Astrocyte (in vitro differentiated cells and primary cell): ENCODE measurements around the gene RPS5.

Source experiments
- EZH2 ChIP-seq: IDR thresholded peaks from 2 replicates; pipeline ENCODE4 v1.6.1; 2012; ENCODE audit warnings: mild to moderate bottlenecking, low read length, inconsistent platforms; ENCODE audit not compliant: insufficient read depth
- TF ChIP-seq, protein P1 (sequence below): IDR thresholded peaks from 2 replicates; pipeline ENCODE4 v1.5.1; 2011; ENCODE audit warnings: low read depth, mild to moderate bottlenecking, inconsistent platforms, low read length, moderate library complexity; ENCODE audit not compliant: insufficient read depth

DNA sequence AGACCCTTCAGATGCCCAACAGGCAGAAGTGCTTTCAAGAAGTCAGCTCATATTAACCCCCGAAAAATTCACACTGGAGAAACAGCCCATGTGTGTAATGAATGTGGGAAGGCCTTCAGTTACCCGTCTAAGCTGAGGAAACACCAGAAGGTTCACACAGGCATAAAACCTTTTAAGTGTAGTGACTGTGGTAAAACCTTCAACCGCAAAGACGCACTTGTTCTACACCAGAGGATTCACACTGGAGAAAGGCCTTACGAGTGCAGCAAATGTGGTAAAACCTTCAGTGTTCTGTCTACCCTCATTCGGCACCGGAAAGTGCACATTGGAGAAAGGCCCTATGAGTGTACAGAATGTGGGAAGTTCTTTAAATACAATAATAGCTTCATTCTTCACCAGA, 30.0 kb downstream of the RPS5 start:
- TF ChIP-seq, protein P1, sequence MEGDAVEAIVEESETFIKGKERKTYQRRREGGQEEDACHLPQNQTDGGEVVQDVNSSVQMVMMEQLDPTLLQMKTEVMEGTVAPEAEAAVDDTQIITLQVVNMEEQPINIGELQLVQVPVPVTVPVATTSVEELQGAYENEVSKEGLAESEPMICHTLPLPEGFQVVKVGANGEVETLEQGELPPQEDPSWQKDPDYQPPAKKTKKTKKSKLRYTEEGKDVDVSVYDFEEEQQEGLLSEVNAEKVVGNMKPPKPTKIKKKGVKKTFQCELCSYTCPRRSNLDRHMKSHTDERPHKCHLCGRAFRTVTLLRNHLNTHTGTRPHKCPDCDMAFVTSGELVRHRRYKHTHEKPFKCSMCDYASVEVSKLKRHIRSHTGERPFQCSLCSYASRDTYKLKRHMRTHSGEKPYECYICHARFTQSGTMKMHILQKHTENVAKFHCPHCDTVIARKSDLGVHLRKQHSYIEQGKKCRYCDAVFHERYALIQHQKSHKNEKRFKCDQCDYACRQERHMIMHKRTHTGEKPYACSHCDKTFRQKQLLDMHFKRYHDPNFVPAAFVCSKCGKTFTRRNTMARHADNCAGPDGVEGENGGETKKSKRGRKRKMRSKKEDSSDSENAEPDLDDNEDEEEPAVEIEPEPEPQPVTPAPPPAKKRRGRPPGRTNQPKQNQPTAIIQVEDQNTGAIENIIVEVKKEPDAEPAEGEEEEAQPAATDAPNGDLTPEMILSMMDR: no peak
- no peak for TF ChIP-seq EZH2
